Left ventricle myocardium inferior (tissue), 1 donor: ENCODE results near the gene SLC17A2. TPM values are rescaled to one million over a fixed set of nuclear protein-coding genes. Genes with fewer than 3 reads are reported as not detected.

Experiments
- DNase-seq: peaks from one replicate; pipeline ENCODE4 v3.0.0-alpha.2; 2020
- H3K27ac ChIP-seq: fragments of 200-600 bp; replicated peaks from 2 replicates; pipeline ENCODE4 v1.8.0; 2021
- H3K27me3 ChIP-seq: fragments of 200-600 bp; 2 replicates; pipeline ENCODE4 v1.8.0; 2021; ENCODE audit warnings: low read depth
- H3K36me3 ChIP-seq: fragments of 200-600 bp; 2 replicates; pipeline ENCODE4 v1.8.0; 2021
- H3K4me1 ChIP-seq: fragments of 200-600 bp; 2 replicates; pipeline ENCODE4 v1.8.0; 2021
- H3K4me3 ChIP-seq: fragments of 200-600 bp; 2 replicates; pipeline ENCODE4 v1.8.0; 2021; ENCODE audit warnings: mild to moderate bottlenecking, moderate library complexity
- H3K9me3 ChIP-seq: fragments of 200-600 bp; replicated peaks from 2 replicates; pipeline ENCODE4 v1.8.0; 2021
- CTCF ChIP-seq: fragments of 200-600 bp; IDR thresholded peaks from 2 replicates; pipeline ENCODE4 v1.8.0; 2021; ENCODE audit warnings: antibody characterized with exemption, mild to moderate bottlenecking, borderline replicate concordance
- intact Hi-C: fragments of 100-400 bp; cut with micrococcal nuclease; formaldehyde crosslinking; loops from one replicate; pipeline ENCODE4 v1.11.0; 2022
- total RNA-seq: library from RNA; stranded (reverse); fragmentation: NEBNext Ultra II Directional; extraction: Animal tissue kit (Norgen Biotek cat#: 25700); gene quantifications from one replicate; pipeline ENCODE4 v1.2.1, GENCODE V29; 2021
- donor health status: DM: no; HTN: yes; CAD: no; lungs with severe emphysema.

SLC17A2 gene
- total RNA-seq, 1 donor from 2014 or later: not detected

- Histone ChIP-seq H3K36me3 (no peaks in the 10 kb centered on the region), H3K27me3 (peaks cover 9% of the 10 kb centered on the region), H3K4me3 (no peak overlapping the region), H3K27ac (no peak overlapping the region), H3K4me1 (no peaks in the 10 kb centered on the region), H3K9me3 (no peaks in the 10 kb centered on the region)
- peak; percentile 53 for TF ChIP-seq CTCF
- intact Hi-C loops: no loop called here
- DNase-seq: no peak
Observed at GRCh38 chr6:25889877-25890853, 40.3 kb downstream of the SLC17A2 start.

- H3K4me3 ChIP-seq: no peak overlapping the region
- no peaks in the 10 kb centered on the region for H3K36me3 ChIP-seq
- DNase-seq: no peak
- no peak for TF ChIP-seq CTCF
- no peaks in the 10 kb centered on the region for H3K9me3 ChIP-seq
- H3K27ac ChIP-seq: no peak overlapping the region
- peaks cover 11% of the 10 kb centered on the region for H3K27me3 ChIP-seq
- H3K4me1 ChIP-seq: no peaks in the 10 kb centered on the region
- intact Hi-C loops: no loop called here
Observed at GRCh38 chr6:25888626-25889025, 41.9 kb downstream of the SLC17A2 start.

- H3K4me1 ChIP-seq: no peaks in the 10 kb centered on the region
- no peak for TF ChIP-seq CTCF
- no peaks in the 10 kb centered on the region for H3K36me3 ChIP-seq
- no peak for DNase-seq
- peaks cover 29% of the 10 kb centered on the region for H3K27me3 ChIP-seq
- intact Hi-C loops: no loop called here
- no peak overlapping the region for H3K4me3 ChIP-seq
- H3K9me3 ChIP-seq: no peaks in the 10 kb centered on the region
- H3K27ac ChIP-seq: no peak overlapping the region
Observed at GRCh38 chr6:25886066-25886465, 44.4 kb downstream of the SLC17A2 start.

GRCh38 chr6:25883991-25884390 is 46.5 kb downstream of the SLC17A2 start:
- DNase-seq: no peak
- Histone ChIP-seq H3K27me3 (peaks cover 29% of the 10 kb centered on the region), H3K36me3 (no peaks in the 10 kb centered on the region), H3K4me1 (no peaks in the 10 kb centered on the region), H3K9me3 (no peaks in the 10 kb centered on the region), H3K4me3 (no peak overlapping the region), H3K27ac (no peak overlapping the region)
- intact Hi-C loops: no loop called here
- no peak for TF ChIP-seq CTCF

- TF ChIP-seq CTCF: no peak
- intact Hi-C loops: no loop called here
- no peak overlapping the region for H3K27ac ChIP-seq
Observed at GRCh38 chr6:25883536-25883935, 47.0 kb downstream of the SLC17A2 start.

More at GRCh38 chr6:25883536-25883935, 47.0 kb downstream of the SLC17A2 start:
- H3K27me3 ChIP-seq: peaks cover 29% of the 10 kb centered on the region
- H3K36me3 ChIP-seq: no peaks in the 10 kb centered on the region
- H3K9me3 ChIP-seq: no peaks in the 10 kb centered on the region
- H3K4me3 ChIP-seq: no peak overlapping the region
- DNase-seq: no peak
- H3K4me1 ChIP-seq: no peaks in the 10 kb centered on the region
